ENCODE results near the gene TSHR.

DNA sequence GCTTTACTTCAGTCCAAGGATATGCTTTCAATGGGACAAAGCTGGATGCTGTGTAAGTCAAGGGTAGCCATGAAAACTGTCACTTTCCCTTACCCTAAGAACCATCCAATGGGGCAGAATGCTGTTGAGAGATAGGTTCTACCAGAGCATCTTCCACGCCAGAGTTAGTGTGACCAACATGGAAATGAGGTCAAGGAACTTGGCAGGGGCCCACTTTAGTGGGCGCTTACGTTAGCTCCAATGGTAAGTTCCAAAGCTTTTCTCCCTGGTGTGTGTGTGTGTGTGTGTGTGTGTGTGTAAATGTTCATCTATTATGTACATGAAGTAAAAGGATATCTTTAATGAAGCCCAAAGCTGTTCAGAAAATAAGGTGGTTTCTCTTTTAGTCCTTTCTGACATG is 141.2 kb downstream of the TSHR start:
- no peak for TF ChIP-seq NFE2L2 (IDR thresholded peaks at IDR 0.05; ENCODE audit: low read depth, low read length)
- TF ChIP-seq, protein P1, sequence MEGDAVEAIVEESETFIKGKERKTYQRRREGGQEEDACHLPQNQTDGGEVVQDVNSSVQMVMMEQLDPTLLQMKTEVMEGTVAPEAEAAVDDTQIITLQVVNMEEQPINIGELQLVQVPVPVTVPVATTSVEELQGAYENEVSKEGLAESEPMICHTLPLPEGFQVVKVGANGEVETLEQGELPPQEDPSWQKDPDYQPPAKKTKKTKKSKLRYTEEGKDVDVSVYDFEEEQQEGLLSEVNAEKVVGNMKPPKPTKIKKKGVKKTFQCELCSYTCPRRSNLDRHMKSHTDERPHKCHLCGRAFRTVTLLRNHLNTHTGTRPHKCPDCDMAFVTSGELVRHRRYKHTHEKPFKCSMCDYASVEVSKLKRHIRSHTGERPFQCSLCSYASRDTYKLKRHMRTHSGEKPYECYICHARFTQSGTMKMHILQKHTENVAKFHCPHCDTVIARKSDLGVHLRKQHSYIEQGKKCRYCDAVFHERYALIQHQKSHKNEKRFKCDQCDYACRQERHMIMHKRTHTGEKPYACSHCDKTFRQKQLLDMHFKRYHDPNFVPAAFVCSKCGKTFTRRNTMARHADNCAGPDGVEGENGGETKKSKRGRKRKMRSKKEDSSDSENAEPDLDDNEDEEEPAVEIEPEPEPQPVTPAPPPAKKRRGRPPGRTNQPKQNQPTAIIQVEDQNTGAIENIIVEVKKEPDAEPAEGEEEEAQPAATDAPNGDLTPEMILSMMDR (conservative IDR thresholded peaks at IDR 0.05; ENCODE audit: low read depth, low read length): no peak
- TF ChIP-seq POLR2A (IDR thresholded peaks at IDR 0.05; ENCODE audit: low read depth, low read length): no peak
- no peak for TF ChIP-seq CEBPB (IDR thresholded peaks at IDR 0.05; ENCODE audit: low read depth, low read length)
- no peak for TF ChIP-seq CHD1 (IDR thresholded peaks at IDR 0.05; ENCODE audit: low read depth, low read length)
- no peak for TF ChIP-seq MAZ (IDR thresholded peaks at IDR 0.05; ENCODE audit: borderline replicate concordance, low read depth, low read length)
- TF ChIP-seq BHLHE40 (IDR thresholded peaks at IDR 0.05; ENCODE audit: low read depth, low read length): no peak
